HEK293 (cell line): Measurements from ENCODE around the gene KLC1.

Source experiments
- CTCF ChIA-PET: fragments of 350-600 bp; formaldehyde crosslinking; extraction: SDS; loops from one replicate; lab custom pipeline; 2021; ENCODE audit warnings: antibody characterized with exemption; lab: Yijun Ruan, JAX
- POLR2A ChIA-PET: fragments of 300-600 bp; formaldehyde crosslinking; extraction: SDS; loops from one replicate; lab custom pipeline; 2020; ENCODE audit warnings: antibody characterized with exemption, inconsistent platforms; lab: Yijun Ruan, JAX
- H3K27ac ChIP-seq: fragments of 200-500 bp; sonication (Bioruptor generic); 2 replicates; pipeline ENCODE4 v1.5.1; 2014; ENCODE audit warnings: low read depth, low read length, control low read depth, inconsistent platforms; ENCODE audit errors: extremely low read depth
- H3K36me3 ChIP-seq, 2 experiments: fragments of 200-500 bp in 1 of 2; sonication (Bioruptor generic) in 1 of 2; 1 replicate in 1 of 2; 2 replicates in 1 of 2; pipeline ENCODE4 v1.5.1; 2014 to 2017; ENCODE audit warnings: inconsistent platforms in 2 of 2, low read length in 2 of 2; ENCODE audit not compliant: control insufficient read depth in 2 of 2, insufficient read depth in 1 of 2
- H3K4me1 ChIP-seq: fragments of 200-500 bp; sonication (Bioruptor generic); 2 replicates; pipeline ENCODE4 v1.5.1; 2014; ENCODE audit warnings: mild to moderate bottlenecking, low read length, inconsistent platforms; ENCODE audit not compliant: control insufficient read depth, insufficient read depth
- H3K4me3 ChIP-seq: 2 replicates; pipeline ENCODE4 v1.5.1; 2011; ENCODE audit warnings: low read depth, mild to moderate bottlenecking, control low read depth, low read length, moderate library complexity
- H3K9me3 ChIP-seq: fragments of 200-500 bp; sonication (Bioruptor generic); 2 replicates; pipeline ENCODE4 v1.5.1; 2014; ENCODE audit warnings: low read depth, low read length, inconsistent platforms; ENCODE audit not compliant: control insufficient read depth, insufficient read depth
- ATF2 ChIP-seq: fragments of 450-650 bp; formaldehyde crosslinking; IDR thresholded peaks from 2 replicates; pipeline ENCODE4 v1.5.1; 2016; ENCODE audit warnings: missing biosample characterization, missing genetic modification characterization, low read depth
- CTCF ChIP-seq: fragments of 450-650 bp; formaldehyde crosslinking; IDR thresholded peaks from 2 replicates; pipeline ENCODE4 v1.5.1; 2016; ENCODE audit warnings: missing biosample characterization, missing genetic modification characterization
- HOXA7 ChIP-seq: sonication (generic); formaldehyde crosslinking; IDR thresholded peaks from 2 replicates; pipeline ENCODE4 v1.8.1; 2022; ENCODE audit warnings: missing genetic modification reagents, borderline replicate concordance
- IKZF3 ChIP-seq: fragments of 450-650 bp; IDR thresholded peaks from 2 replicates; pipeline ENCODE4 v1.5.0; 2018; ENCODE audit warnings: missing biosample characterization, mild to moderate bottlenecking, missing genetic modification characterization, moderate library complexity
- INSM2 ChIP-seq: fragments of 450-650 bp; formaldehyde crosslinking; IDR thresholded peaks from 2 replicates; pipeline ENCODE4 v1.5.1; 2016; ENCODE audit warnings: missing biosample characterization, missing genetic modification characterization
- KLF7 ChIP-seq: fragments of 450-650 bp; formaldehyde crosslinking; IDR thresholded peaks from 2 replicates; pipeline ENCODE4 v1.5.1; 2016; ENCODE audit warnings: missing biosample characterization, missing genetic modification characterization, borderline replicate concordance
- SETDB1 ChIP-seq: IDR thresholded peaks from one replicate; pipeline ENCODE4 v1.6.1; 2017; ENCODE audit warnings: mild to moderate bottlenecking, low read length, moderate library complexity, mixed read lengths; ENCODE audit not compliant: insufficient read length
- TRIM28 ChIP-seq: IDR thresholded peaks from 2 replicates; pipeline ENCODE4 v1.6.1; 2011; ENCODE audit warnings: low read length, control low read depth, borderline replicate concordance
- ZBTB17 ChIP-seq: fragments of 450-650 bp; formaldehyde crosslinking; IDR thresholded peaks from 2 replicates; pipeline ENCODE4 v1.5.1; 2016; ENCODE audit warnings: missing biosample characterization, missing genetic modification characterization
- ZNF112 ChIP-seq: fragments of 450-650 bp; formaldehyde crosslinking; IDR thresholded peaks from 2 replicates; pipeline ENCODE4 v1.5.0; 2017; ENCODE audit warnings: missing biosample characterization, missing genetic modification characterization
- ZNF148 ChIP-seq: fragments of 450-650 bp; formaldehyde crosslinking; IDR thresholded peaks from 2 replicates; pipeline ENCODE4 v1.5.0; 2017; ENCODE audit warnings: missing biosample characterization, missing genetic modification characterization, borderline replicate concordance
- ZNF155 ChIP-seq: fragments of 450-650 bp; formaldehyde crosslinking; IDR thresholded peaks from 2 replicates; pipeline ENCODE4 v1.5.1; 2016; ENCODE audit warnings: missing biosample characterization, missing genetic modification characterization
- ZNF169 ChIP-seq: fragments of 450-650 bp; formaldehyde crosslinking; IDR thresholded peaks from 2 replicates; pipeline ENCODE4 v1.5.1; 2016; ENCODE audit warnings: missing biosample characterization, missing genetic modification characterization
- ZNF175 ChIP-seq: fragments of 450-650 bp; formaldehyde crosslinking; IDR thresholded peaks from 2 replicates; pipeline ENCODE4 v1.5.1; 2016; ENCODE audit warnings: missing biosample characterization, missing genetic modification characterization
- ZNF302 ChIP-seq: fragments of 450-650 bp; formaldehyde crosslinking; IDR thresholded peaks from 2 replicates; pipeline ENCODE4 v1.5.1; 2016; ENCODE audit warnings: missing biosample characterization, missing genetic modification characterization, low read depth
- ZNF324 ChIP-seq: fragments of 450-650 bp; formaldehyde crosslinking; IDR thresholded peaks from 2 replicates; pipeline ENCODE4 v1.5.1; 2016; ENCODE audit warnings: missing biosample characterization, missing genetic modification characterization
- ZNF501 ChIP-seq: fragments of 450-650 bp; formaldehyde crosslinking; IDR thresholded peaks from 2 replicates; pipeline ENCODE4 v1.5.1; 2016; ENCODE audit warnings: missing biosample characterization, missing genetic modification characterization
- ZNF529 ChIP-seq: fragments of 450-650 bp; formaldehyde crosslinking; IDR thresholded peaks from 2 replicates; pipeline ENCODE4 v1.5.1; 2017; ENCODE audit warnings: missing genetic modification characterization, missing biosample characterization; ENCODE audit not compliant: insufficient replicate concordance
- ZNF561 ChIP-seq: fragments of 450-650 bp; IDR thresholded peaks from 2 replicates; pipeline ENCODE4 v1.5.1; 2018; ENCODE audit warnings: missing biosample characterization, missing genetic modification characterization, borderline replicate concordance
- ZNF664 ChIP-seq: fragments of 450-650 bp; formaldehyde crosslinking; IDR thresholded peaks from 2 replicates; pipeline ENCODE4 v1.5.1; 2016; ENCODE audit warnings: missing biosample characterization, missing genetic modification characterization
- ZNF701 ChIP-seq: fragments of 450-650 bp; formaldehyde crosslinking; IDR thresholded peaks from 2 replicates; pipeline ENCODE4 v1.5.1; 2016; ENCODE audit warnings: missing biosample characterization, missing genetic modification characterization
- ZNF76 ChIP-seq: fragments of 450-650 bp; formaldehyde crosslinking; IDR thresholded peaks from 2 replicates; pipeline ENCODE4; 2016; ENCODE audit warnings: low read depth, missing biosample characterization, missing genetic modification characterization, borderline replicate concordance
- ZNF776 ChIP-seq: fragments of 450-650 bp; formaldehyde crosslinking; IDR thresholded peaks from 2 replicates; pipeline ENCODE4 v1.5.0; 2017; ENCODE audit warnings: missing biosample characterization, missing genetic modification characterization, borderline replicate concordance
- ZNF791 ChIP-seq: fragments of 450-650 bp; formaldehyde crosslinking; IDR thresholded peaks from 2 replicates; pipeline ENCODE4 v1.5.1; 2016; ENCODE audit warnings: missing biosample characterization, missing genetic modification characterization
- ZSCAN23 ChIP-seq: fragments of 450-650 bp; formaldehyde crosslinking; IDR thresholded peaks from 2 replicates; pipeline ENCODE4 v1.5.1; 2016; ENCODE audit warnings: missing biosample characterization, missing genetic modification characterization
- ZXDB ChIP-seq: fragments of 450-650 bp; formaldehyde crosslinking; IDR thresholded peaks from 2 replicates; pipeline ENCODE4 v1.5.1; 2016; ENCODE audit warnings: missing biosample characterization, missing genetic modification characterization

Gene KLC1

DNA sequence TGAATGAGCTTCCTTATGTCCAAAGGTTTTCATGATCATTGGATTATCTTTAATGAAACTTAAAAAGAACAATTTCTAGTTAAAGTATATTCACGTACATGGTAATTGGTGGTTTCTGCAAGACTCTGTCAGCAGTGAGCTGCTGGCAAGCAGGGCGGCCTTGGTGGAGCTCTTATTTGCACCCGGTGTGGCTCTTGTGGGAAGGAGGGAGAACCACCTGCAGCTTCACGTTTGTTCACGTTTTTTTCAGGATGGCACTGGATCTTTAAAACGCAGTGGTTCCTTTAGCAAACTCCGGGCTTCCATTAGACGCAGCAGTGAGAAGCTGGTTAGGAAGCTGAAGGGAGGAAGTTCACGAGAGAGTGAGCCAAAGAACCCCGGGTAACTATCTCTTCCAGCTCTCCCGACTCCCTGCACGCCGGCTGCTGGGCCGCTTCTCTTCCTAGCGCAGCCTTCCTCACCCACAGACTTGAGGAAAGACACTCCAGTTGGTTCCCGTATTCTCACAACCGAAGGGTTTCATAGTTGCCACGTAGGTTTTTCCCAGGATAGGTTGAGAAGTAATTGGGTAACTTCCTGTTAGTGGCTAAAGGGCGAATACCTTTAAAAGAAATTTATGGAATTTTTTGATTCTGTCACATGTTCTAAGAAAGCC lies 57.9 kb downstream of the KLC1 start (continued):
- TF ChIP-seq ZNF791 (no peak), ZNF169 (tag by site-specific recombination) (no peak)

DNA sequence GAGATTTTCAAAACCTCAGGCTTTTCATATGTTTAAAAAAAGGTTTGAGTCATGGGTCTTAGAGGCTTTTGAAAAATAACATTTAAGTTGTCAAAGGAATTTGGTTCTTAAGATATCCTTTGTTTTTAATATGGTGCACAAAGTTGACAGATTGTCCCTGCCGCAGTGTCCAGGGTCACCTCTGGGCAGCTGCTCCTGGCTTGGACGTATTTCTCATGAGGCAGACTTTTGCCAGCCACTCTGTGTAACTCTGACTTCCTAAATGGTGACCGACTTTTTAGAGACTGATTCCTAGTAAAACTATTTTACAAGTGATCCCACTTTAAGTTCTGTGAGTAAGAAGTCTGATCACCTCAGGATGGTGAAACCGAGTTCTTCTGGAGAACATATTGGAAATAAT lies 58.7 kb downstream of the KLC1 start:
- Histone ChIP-seq H3K9me3 (no peaks in the 10 kb centered on the region), H3K27ac (no peak overlapping the region), H3K4me1 (no peaks in the 10 kb centered on the region), H3K36me3 (peaks cover 25 to 82% of the 10 kb centered on the region in 2 experiments), H3K4me3 (no peak overlapping the region)
- TF ChIP-seq ZNF701 (tag by site-specific recombination) (no peak), ZNF76 (tag by site-specific recombination) (no peak), ATF2 (tag by site-specific recombination) (no peak), CTCF (tag by site-specific recombination) (no peak), ZNF561 (tag by site-specific recombination) (no peak)
- ChIA-PET CTCF (no interaction called here), POLR2A (no interaction called here)

DNA sequence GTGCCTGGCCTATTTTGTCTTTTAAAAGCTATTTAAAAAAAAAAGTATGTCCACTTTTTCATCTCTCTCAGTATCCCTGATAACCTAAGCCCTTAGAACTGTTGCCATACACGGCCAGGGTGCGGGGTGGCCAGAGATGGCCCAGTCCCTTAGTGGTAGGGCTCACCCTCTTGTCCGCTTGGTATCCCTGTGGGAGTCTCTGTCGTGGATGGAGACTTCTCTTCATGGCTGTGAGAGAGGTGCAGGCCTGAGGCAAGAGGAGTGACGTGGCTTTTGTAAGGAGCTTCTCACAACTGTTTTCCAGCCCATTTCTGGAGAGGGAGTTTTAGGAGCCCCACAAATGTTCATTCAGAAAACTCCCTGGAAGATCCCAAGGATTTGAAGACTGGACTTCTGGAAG lies 59.4 kb downstream of the KLC1 start:
- ChIA-PET POLR2A (interaction anchor here (0.6 kb wide), 1 partner anchor 232 kb away, joined by 4 read pairs; no protein-coding TSS in a partner anchor), CTCF (interaction anchor here (0.7 kb wide), 1 partner anchor 112 kb away, joined by 3 read pairs; no protein-coding TSS in a partner anchor)
- H3K27ac ChIP-seq = no peak overlapping the region
- H3K9me3 ChIP-seq = no peaks in the 10 kb centered on the region
- no peak overlapping the region for H3K4me3 ChIP-seq
- H3K4me1 ChIP-seq = no peaks in the 10 kb centered on the region
- H3K36me3 ChIP-seq = peaks cover 21 to 82% of the 10 kb centered on the region in 2 experiments
- TF ChIP-seq ZSCAN23 (no peak), IKZF3 (tag by site-specific recombination) (no peak), ZBTB17 (tag by site-specific recombination) (no peak), ZXDB (tag by site-specific recombination) (no peak), TRIM28 (no peak), ZNF112 (tag by site-specific recombination) (no peak), ZNF175 (tag by site-specific recombination) (no peak), ZNF664 (tag by site-specific recombination) (no peak), ZNF529 (no peak), ZNF148 (no peak), ZNF501 (tag by site-specific recombination) (no peak), HOXA7 (no peak), KLF7 (tag by site-specific recombination) (no peak), ZNF776 (tag by site-specific recombination) (no peak), ZNF302 (tag by site-specific recombination) (no peak), INSM2 (tag by site-specific recombination) (no peak), ZNF155 (tag by site-specific recombination) (no peak), ZNF324 (tag by site-specific recombination) (no peak), SETDB1 (no peak)
